ENCODE measurements around the gene TGFA.

TGFA gene

DNA sequence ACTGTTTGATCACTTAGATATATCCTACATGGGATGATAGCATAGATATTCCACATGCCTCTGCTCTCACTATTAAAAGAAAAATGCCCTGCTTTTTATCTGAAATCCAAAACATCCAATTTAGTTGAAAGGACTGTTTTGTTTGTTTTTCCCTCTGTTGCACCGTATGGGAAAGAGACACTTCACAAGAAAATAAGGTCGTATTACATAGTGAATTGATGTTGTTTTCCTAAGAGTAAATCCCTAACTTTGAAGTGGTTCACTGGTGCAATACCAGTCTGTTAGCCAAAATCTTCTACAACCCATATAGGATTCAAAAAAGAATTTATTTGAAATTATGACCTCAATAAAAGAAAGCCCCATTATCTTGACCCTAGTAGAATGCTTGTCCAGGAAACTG is 18.1 kb downstream of the TGFA start:
- TF ChIP-seq TAF1 (IDR thresholded peaks at IDR 0.05; ENCODE audit: low read depth) (no peak), FOXM1 (IDR thresholded peaks at IDR 0.05; ENCODE audit: borderline replicate concordance, low read depth) (no peak), YY1 (IDR thresholded peaks at IDR 0.05; ENCODE audit: low read depth) (no peak), CREB1 (IDR thresholded peaks at IDR 0.05; ENCODE audit: low read depth) (no peak), CEBPB (IDR thresholded peaks at IDR 0.05) (no peak), TEAD4 (IDR thresholded peaks at IDR 0.05) (no peak), ZBTB7A (IDR thresholded peaks at IDR 0.05; ENCODE audit: low read depth) (no peak), NFIC (IDR thresholded peaks at IDR 0.05) (no peak), EGR1 (IDR thresholded peaks at IDR 0.05) (no peak), EP300 (IDR thresholded peaks at IDR 0.05; ENCODE audit: borderline replicate concordance) (no peak)
- TF ChIP-seq, protein P1, sequence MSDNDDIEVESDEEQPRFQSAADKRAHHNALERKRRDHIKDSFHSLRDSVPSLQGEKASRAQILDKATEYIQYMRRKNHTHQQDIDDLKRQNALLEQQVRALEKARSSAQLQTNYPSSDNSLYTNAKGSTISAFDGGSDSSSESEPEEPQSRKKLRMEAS (IDR thresholded peaks at IDR 0.05): no peak
- TF ChIP-seq, protein P2, sequence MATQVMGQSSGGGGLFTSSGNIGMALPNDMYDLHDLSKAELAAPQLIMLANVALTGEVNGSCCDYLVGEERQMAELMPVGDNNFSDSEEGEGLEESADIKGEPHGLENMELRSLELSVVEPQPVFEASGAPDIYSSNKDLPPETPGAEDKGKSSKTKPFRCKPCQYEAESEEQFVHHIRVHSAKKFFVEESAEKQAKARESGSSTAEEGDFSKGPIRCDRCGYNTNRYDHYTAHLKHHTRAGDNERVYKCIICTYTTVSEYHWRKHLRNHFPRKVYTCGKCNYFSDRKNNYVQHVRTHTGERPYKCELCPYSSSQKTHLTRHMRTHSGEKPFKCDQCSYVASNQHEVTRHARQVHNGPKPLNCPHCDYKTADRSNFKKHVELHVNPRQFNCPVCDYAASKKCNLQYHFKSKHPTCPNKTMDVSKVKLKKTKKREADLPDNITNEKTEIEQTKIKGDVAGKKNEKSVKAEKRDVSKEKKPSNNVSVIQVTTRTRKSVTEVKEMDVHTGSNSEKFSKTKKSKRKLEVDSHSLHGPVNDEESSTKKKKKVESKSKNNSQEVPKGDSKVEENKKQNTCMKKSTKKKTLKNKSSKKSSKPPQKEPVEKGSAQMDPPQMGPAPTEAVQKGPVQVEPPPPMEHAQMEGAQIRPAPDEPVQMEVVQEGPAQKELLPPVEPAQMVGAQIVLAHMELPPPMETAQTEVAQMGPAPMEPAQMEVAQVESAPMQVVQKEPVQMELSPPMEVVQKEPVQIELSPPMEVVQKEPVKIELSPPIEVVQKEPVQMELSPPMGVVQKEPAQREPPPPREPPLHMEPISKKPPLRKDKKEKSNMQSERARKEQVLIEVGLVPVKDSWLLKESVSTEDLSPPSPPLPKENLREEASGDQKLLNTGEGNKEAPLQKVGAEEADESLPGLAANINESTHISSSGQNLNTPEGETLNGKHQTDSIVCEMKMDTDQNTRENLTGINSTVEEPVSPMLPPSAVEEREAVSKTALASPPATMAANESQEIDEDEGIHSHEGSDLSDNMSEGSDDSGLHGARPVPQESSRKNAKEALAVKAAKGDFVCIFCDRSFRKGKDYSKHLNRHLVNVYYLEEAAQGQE (IDR thresholded peaks at IDR 0.05; ENCODE audit: low read depth): no peak
- TF ChIP-seq, protein P3, sequence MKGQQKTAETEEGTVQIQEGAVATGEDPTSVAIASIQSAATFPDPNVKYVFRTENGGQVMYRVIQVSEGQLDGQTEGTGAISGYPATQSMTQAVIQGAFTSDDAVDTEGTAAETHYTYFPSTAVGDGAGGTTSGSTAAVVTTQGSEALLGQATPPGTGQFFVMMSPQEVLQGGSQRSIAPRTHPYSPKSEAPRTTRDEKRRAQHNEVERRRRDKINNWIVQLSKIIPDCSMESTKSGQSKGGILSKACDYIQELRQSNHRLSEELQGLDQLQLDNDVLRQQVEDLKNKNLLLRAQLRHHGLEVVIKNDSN (IDR thresholded peaks at IDR 0.05): no peak

DNA sequence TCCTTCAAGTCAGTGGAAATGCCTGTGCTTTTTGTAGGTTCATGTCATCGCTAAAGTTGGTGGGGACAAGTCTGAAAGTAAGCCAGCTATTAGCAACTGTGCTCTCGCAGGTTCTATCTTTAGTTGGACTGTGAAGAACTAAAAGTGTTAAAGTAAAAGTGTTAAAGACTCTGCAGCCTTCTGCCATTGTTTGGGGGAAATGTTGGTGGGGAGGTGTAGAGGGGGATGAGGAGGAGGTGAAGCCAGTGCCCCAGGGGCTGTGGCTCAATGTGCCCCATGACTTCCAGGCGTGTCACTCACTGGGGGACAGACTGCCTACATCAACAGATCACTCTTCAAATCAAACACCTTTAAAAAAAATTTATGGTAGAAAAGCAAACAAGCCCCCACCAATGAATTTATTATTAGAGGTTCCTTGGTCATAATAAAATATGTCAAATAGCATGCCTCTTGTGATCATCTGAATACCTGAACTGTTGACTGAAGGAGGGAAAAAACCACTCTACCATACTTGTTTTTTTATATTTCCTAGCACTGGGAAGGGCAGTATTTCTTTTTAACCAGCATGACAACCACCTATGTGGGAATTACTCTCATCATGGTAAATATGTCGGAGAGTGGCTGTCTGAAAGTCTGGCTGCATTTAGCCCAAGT is 19.3 kb downstream of the TGFA start:
- TF ChIP-seq EGR1 (IDR thresholded peaks at IDR 0.05): no peak
- TF ChIP-seq EP300 (IDR thresholded peaks at IDR 0.05; ENCODE audit: borderline replicate concordance): no peak
- TF ChIP-seq TCF12 (IDR thresholded peaks at IDR 0.05; ENCODE audit: low read depth): no peak
- TF ChIP-seq RAD21 (IDR thresholded peaks at IDR 0.05; ENCODE audit: low read depth): no peak
- TF ChIP-seq, protein P2 (IDR thresholded peaks at IDR 0.05; ENCODE audit: low read depth): no peak
- no peak for TF ChIP-seq FOXM1 (IDR thresholded peaks at IDR 0.05; ENCODE audit: borderline replicate concordance, low read depth)
- no peak for TF ChIP-seq ZBTB7A (IDR thresholded peaks at IDR 0.05; ENCODE audit: low read depth)

DNA sequence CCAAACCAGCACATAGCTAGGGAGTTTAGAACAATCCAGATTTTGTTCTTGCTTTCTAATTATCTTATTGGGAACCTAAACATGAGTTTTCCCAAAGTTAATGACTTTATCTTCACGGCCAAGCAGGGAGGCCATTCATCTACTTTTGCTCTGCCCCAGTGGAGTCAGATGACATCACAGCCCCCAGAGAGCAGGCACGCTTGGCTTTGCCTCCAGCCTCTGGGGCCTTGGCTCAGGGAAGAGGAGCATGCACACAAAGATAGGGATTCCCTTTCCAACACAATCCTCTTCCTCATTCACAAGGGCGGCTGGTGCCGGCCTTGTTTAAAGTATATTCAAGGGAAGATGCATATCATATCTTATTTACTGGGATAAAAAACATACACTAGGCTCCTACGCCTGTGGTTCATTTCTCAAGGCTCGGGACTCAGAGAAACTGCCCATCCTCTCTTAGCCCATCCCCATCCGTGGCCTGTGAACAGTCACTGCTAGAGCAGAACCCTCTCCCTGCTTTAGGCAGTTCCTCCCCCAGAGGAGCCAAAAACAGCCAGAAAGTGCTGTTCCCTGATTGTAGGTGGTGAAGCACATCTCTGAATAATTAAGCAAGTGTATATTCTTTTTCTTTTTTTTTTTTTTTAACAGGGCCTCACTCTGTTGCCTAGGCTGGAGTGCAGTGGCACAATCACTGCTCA is 21.2 kb downstream of the TGFA start:
- TF ChIP-seq EGR1 (IDR thresholded peaks at IDR 0.05): no peak
- no peak for TF ChIP-seq ZBTB7A (IDR thresholded peaks at IDR 0.05; ENCODE audit: low read depth)
- TF ChIP-seq TAF1 (IDR thresholded peaks at IDR 0.05; ENCODE audit: low read depth): no peak
- TF ChIP-seq CREB1 (IDR thresholded peaks at IDR 0.05; ENCODE audit: low read depth): no peak

DNA sequence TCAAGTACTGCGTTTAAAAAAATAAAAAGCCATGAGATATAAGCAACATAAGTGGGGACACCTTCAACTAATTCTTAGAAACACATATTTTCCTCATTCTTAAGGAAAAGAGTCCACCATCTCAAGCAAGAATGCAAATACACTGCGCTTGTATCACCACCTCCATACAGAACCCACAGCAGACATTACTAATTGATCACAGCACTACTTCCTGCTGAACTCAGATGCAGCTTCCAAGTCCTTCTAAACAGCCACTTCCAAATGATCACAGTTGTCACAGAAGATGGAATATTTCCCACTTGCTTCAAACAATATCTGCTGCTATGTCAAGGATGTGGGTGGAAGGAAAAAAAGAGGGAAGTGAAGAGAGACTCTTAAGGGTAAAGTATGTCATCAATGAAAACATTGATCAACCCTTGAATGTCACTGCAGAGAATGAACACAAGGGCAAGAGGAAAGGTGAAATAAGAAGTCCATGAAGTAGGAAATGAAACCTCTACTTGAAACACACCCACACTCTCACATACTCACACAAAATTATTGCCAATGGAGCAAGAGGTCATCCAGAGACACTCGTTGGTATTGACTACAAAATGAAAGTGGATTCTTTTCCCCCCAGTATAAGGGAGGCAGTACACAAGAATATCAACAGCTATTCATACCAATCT is 22.1 kb downstream of the TGFA start:
- TF ChIP-seq, protein P3 (IDR thresholded peaks at IDR 0.05): no peak
- TF ChIP-seq, protein P2 (IDR thresholded peaks at IDR 0.05; ENCODE audit: low read depth): no peak
- TF ChIP-seq CREB1 (IDR thresholded peaks at IDR 0.05; ENCODE audit: low read depth) (no peak), TEAD4 (IDR thresholded peaks at IDR 0.05) (no peak), CEBPB (IDR thresholded peaks at IDR 0.05) (no peak), TCF12 (IDR thresholded peaks at IDR 0.05; ENCODE audit: low read depth) (no peak), ZBTB7A (IDR thresholded peaks at IDR 0.05; ENCODE audit: low read depth) (no peak), YY1 (IDR thresholded peaks at IDR 0.05; ENCODE audit: low read depth) (no peak), NFIC (IDR thresholded peaks at IDR 0.05) (no peak), TAF1 (IDR thresholded peaks at IDR 0.05; ENCODE audit: low read depth) (no peak), EGR1 (IDR thresholded peaks at IDR 0.05) (no peak), FOXM1 (IDR thresholded peaks at IDR 0.05; ENCODE audit: borderline replicate concordance, low read depth) (no peak), RAD21 (IDR thresholded peaks at IDR 0.05; ENCODE audit: low read depth) (no peak), EP300 (IDR thresholded peaks at IDR 0.05; ENCODE audit: borderline replicate concordance) (no peak)
- TF ChIP-seq, protein P1 (IDR thresholded peaks at IDR 0.05): no peak
